ENCODE measurements around the gene DCDC1.

- TF ChIP-seq CTCF (IDR thresholded peaks at IDR 0.05) (no peak), POLR2A (IDR thresholded peaks at IDR 0.05) (no peak)
These were observed 7.8 kb downstream of the DCDC1 start for GRCh38 chr11:31361743-31362142.

Measured in uterus (tissue), 2 donors.